ENCODE measurements around the gene S100A12.

The S100A12 gene

GRCh38 chr1:153356392-153357075 lies 18.9 kb downstream of the S100A12 start:
- no peak for TF ChIP-seq CTCF (IDR thresholded peaks at IDR 0.05; ENCODE audit: control insufficient read depth, extremely low read depth, insufficient read depth)
- no peak overlapping the region for H3K4me3 ChIP-seq (ENCODE audit: low read depth, low read length)
- DNase-seq (ENCODE audit: low read depth) = no peak

GRCh38 chr1:153355445-153356071 lies 19.9 kb downstream of the S100A12 start:
- peak; percentile 39 for DNase-seq (ENCODE audit: low read depth)
- TF ChIP-seq CTCF (IDR thresholded peaks at IDR 0.05; ENCODE audit: control insufficient read depth, extremely low read depth, insufficient read depth) = peak; percentile 57

GRCh38 chr1:153354515-153355193 lies 20.8 kb downstream of the S100A12 start:
- no peak for TF ChIP-seq CTCF (IDR thresholded peaks at IDR 0.05; ENCODE audit: control insufficient read depth, extremely low read depth, insufficient read depth)
- no peak for DNase-seq (ENCODE audit: low read depth)

More at GRCh38 chr1:153355445-153356071, 19.9 kb downstream of the S100A12 start:
- no peak overlapping the region for H3K4me3 ChIP-seq (ENCODE audit: low read depth, low read length)

GRCh38 chr1:153353226-153353947 lies 22.0 kb downstream of the S100A12 start:
- H3K4me3 ChIP-seq (ENCODE audit: low read depth, low read length) = no peak overlapping the region
- no peak for DNase-seq (ENCODE audit: low read depth)
- peak; percentile 55 for TF ChIP-seq CTCF (IDR thresholded peaks at IDR 0.05; ENCODE audit: control insufficient read depth, extremely low read depth, insufficient read depth)

More at GRCh38 chr1:153354515-153355193, 20.8 kb downstream of the S100A12 start:
- H3K4me3 ChIP-seq (ENCODE audit: low read depth, low read length) = no peak overlapping the region

GRCh38 chr1:153352523-153352922 lies 22.9 kb downstream of the S100A12 start:
- peak; percentile 89 for TF ChIP-seq CTCF (IDR thresholded peaks at IDR 0.05; ENCODE audit: control insufficient read depth, extremely low read depth, insufficient read depth)
- peak; percentile 22 for DNase-seq (ENCODE audit: low read depth)

GRCh38 chr1:153350321-153350957 lies 25.0 kb downstream of the S100A12 start:
- DNase-seq (ENCODE audit: low read depth) = no peak
- no peak overlapping the region for H3K4me3 ChIP-seq (ENCODE audit: low read depth, low read length)
- TF ChIP-seq CTCF (IDR thresholded peaks at IDR 0.05; ENCODE audit: control insufficient read depth, extremely low read depth, insufficient read depth) = no peak

More at GRCh38 chr1:153352523-153352922, 22.9 kb downstream of the S100A12 start:
- no peak overlapping the region for H3K4me3 ChIP-seq (ENCODE audit: low read depth, low read length)

Measured in LNCaP clone FGC (cell line).